GM10266 (cell line): ENCODE data around the gene STIM2.
"Not testable (repeated sequence)": the region's sequence is repeated elsewhere in the genome, so short reads cannot be mapped to it uniquely, and the experiment has no call there.

ENCODE experiments used
- DNase-seq: peaks from one replicate; pipeline ENCODE4 v3.0.0; 2012; ENCODE audit errors: extremely low spot score
- CTCF ChIP-seq: IDR thresholded peaks from 2 replicates; pipeline ENCODE4 v1.5.1; 2012; ENCODE audit warnings: mild to moderate bottlenecking, low read depth; ENCODE audit not compliant: control insufficient read depth, insufficient read depth; ENCODE audit errors: missing control alignments

Gene STIM2

GRCh38 chr4:26860157-26860921, at the start of gene STIM2:
TSS of gene STIM2 (plus strand) at chr4:26860841.
- peak; percentile 25 for TF ChIP-seq CTCF
- DNase-seq, result peak; percentile 94

- DNase-seq, result not testable (repeated sequence)
Measured at GRCh38 chr4:26811571-26811970, 49.1 kb upstream of the STIM2 start.

- TF ChIP-seq CTCF, result no peak
- no peak for DNase-seq
Measured at GRCh38 chr4:26812049-26812714, 48.5 kb upstream of the STIM2 start.

GRCh38 chr4:26813698-26814097, 46.9 kb upstream of the STIM2 start:
- TF ChIP-seq CTCF, result no peak
- no peak for DNase-seq

- no peak for DNase-seq
- no peak for TF ChIP-seq CTCF
Measured at GRCh38 chr4:26815199-26815598, 45.4 kb upstream of the STIM2 start.

GRCh38 chr4:26815706-26816105, 44.9 kb upstream of the STIM2 start:
- no peak for TF ChIP-seq CTCF
- no peak for DNase-seq

GRCh38 chr4:26819026-26819425, 41.6 kb upstream of the STIM2 start:
- DNase-seq, result no peak
- no peak for TF ChIP-seq CTCF
